Naive B cell (primary cell): ENCODE data around the gene ROBO4. TPM values are rescaled to one million over a fixed set of nuclear protein-coding genes. Genes with fewer than 3 reads are reported as not detected.
A peak's percentile ranks its signal among the peaks of the same experiment; 100 is the strongest.

Experiments
- ATAC-seq, 2 donors: fragments of 150-1000 bp; cut with Tn5 transposase; 2 replicates each; pipeline ENCODE4 v1.10.0; 2021; ENCODE audit warnings: low read depth in 2 of 2, mild to moderate bottlenecking in 2 of 2, moderate library complexity in 2 of 2
- DNase-seq: peaks from one replicate; pipeline ENCODE4 v3.0.0; 2022
- H3K27ac Mint-ChIP-seq, 6 donors: one replicate each; pipeline ENCODE4 v1.8.0; 2020 to 2022; ENCODE audit warnings: mild to moderate bottlenecking in 6 of 6, mixed read lengths in 6 of 6, moderate library complexity in 5 of 6, inconsistent platforms in 2 of 6
- H3K27me3 Mint-ChIP-seq, 3 donors: one replicate each; pipeline ENCODE4 v1.8.0; 2021 to 2022; ENCODE audit warnings: mixed read lengths in 3 of 3, mild to moderate bottlenecking in 1 of 3
- H3K36me3 Mint-ChIP-seq, 2 donors: one replicate each; pipeline ENCODE4 v1.8.0; 2020 to 2022; ENCODE audit warnings: mixed read lengths in 2 of 2, inconsistent platforms in 1 of 2, mild to moderate bottlenecking in 1 of 2
- H3K4me1 Mint-ChIP-seq, 3 donors: one replicate each; pipeline ENCODE4 v1.8.0; 2020 to 2022; ENCODE audit warnings: mixed read lengths in 3 of 3, inconsistent platforms in 1 of 3, mild to moderate bottlenecking in 1 of 3, moderate library complexity in 1 of 3
- H3K4me3 Mint-ChIP-seq, 8 donors: one replicate each; pipeline ENCODE4 v1.8.0; 2020 to 2022; ENCODE audit warnings: mild to moderate bottlenecking in 8 of 8, mixed read lengths in 8 of 8, moderate library complexity in 8 of 8, inconsistent platforms in 2 of 8
- H3K9me3 Mint-ChIP-seq, 7 donors: one replicate each; pipeline ENCODE4 v1.8.0; 2020 to 2022; ENCODE audit warnings: mixed read lengths in 7 of 7, mild to moderate bottlenecking in 5 of 7, inconsistent platforms in 2 of 7, moderate library complexity in 1 of 7
- polyA plus RNA-seq, 6 donors: library from polyadenylated mRNA; unstranded; fragments of 300-500 nt; fragmentation: Illumina TruSeq; gene quantifications; one replicate each; pipeline ENCODE4 v1.2.3, GENCODE V29; 2021; ENCODE audit warnings: low read depth in 6 of 6

The ROBO4 gene
- polyA plus RNA-seq, 6 donors from 2014 or later = not detected

DNA sequence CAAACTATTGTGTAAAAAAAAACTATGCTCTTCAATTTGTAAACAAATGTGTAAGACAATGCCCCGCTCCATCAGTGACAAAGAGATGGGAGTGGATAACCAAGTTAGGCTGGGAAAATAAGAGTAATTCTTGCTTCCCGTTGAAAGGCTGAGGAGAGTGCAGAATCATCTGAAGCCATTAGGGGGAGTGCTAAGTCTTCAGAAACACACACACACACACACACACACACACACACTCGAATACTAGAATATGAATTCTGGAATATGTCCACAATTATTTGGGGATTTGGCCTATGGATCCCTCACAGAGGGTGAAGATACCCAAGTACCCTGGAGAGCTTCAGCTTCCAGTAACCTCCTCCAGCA, 60.2 kb downstream of the ROBO4 start:
- ATAC-seq = peak in 1 of 2 donors; percentile 26
- H3K4me3 Mint-ChIP-seq = peak overlapping the region in 4 of 8 donors; percentile 37 to 83 (median 60)
- no peak overlapping the region for H3K27ac Mint-ChIP-seq
- H3K9me3 Mint-ChIP-seq = peaks cover 0 to 2% (median 0%) of the 10 kb centered on the region in 7 donors
- H3K36me3 Mint-ChIP-seq = no peaks in the 10 kb centered on the region
- DNase-seq = peak; percentile 9
- peaks cover 58 to 64% (median 63%) of the 10 kb centered on the region in 3 donors for H3K27me3 Mint-ChIP-seq
- peaks cover 12 to 33% (median 20%) of the 10 kb centered on the region in 3 donors for H3K4me1 Mint-ChIP-seq

DNA sequence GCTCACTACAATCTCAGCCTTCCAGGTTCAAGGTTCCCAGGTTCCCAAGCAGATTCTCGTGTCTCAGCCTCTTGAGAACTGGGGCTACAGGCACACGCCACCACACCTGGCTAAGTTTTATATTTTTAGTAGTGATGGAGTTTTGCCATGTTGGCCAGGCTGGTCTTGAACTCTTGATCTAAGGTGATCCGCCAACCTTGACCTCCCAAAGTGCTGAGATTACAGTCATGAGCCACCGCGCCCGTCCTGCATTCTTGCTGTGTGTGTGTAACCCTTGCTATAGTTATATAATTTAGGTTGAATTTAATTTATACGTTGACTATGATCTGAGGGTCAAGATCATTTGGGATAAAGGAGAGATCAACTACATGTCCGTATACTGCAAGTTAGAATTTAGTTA, 61.7 kb downstream of the ROBO4 start:
- Mint-ChIP-seq H3K27me3 (peaks cover 43 to 58% (median 57%) of the 10 kb centered on the region in 3 donors), H3K36me3 (no peaks in the 10 kb centered on the region), H3K27ac (peak overlapping the region in 2 of 6 donors; percentile 9 to 89), H3K4me1 (peaks cover 12 to 33% (median 20%) of the 10 kb centered on the region in 3 donors), H3K4me3 (peak overlapping the region in 7 of 8 donors; percentile 39 to 90 (median 83)), H3K9me3 (no peaks in the 10 kb centered on the region)
- ATAC-seq (no peak), DNase-seq (no peak)

DNA sequence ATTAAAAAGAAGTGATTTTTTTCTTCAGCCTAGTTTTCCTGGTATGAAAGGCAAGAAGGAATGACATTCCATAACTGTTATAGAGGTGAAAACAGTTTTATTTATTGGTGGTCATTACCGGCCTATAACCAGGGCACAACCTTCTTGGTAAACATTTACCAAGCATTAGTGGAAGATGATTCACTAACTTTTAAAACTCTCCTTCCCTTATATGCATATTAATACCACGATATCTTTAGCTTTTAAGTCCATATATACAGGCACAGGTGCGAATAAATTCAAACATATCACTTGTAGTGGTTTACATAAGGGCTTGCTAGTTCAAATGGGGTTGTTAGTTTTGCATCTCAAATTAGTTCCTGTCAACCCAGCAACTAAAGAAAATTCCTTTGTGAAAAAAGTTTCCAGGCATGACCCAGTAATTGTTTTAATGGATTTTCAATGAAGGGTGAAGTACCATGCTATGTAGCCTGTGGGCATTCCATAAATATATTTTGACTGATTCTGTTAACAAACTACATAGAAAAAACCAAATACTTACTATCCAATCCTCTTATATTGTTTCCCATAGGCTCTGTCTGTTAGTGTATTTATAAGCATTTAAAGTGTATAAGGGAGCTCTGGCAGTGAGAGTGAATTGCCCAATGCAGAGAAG, 63.0 kb downstream of the ROBO4 start:
- no peaks in the 10 kb centered on the region for H3K36me3 Mint-ChIP-seq

More for the DNA sequence above, 63.0 kb downstream of the ROBO4 start:
- no peak overlapping the region for H3K27ac Mint-ChIP-seq
- no peak overlapping the region for H3K4me3 Mint-ChIP-seq
- no peaks in the 10 kb centered on the region for H3K9me3 Mint-ChIP-seq
- DNase-seq (no peak), ATAC-seq (no peak)
- peaks cover 36 to 50% (median 44%) of the 10 kb centered on the region in 3 donors for H3K27me3 Mint-ChIP-seq
- H3K4me1 Mint-ChIP-seq = peaks cover 5 to 24% (median 13%) of the 10 kb centered on the region in 3 donors

Other genes starting within 250 kb of the ROBO4 start
- 1 to 10 TPM; 2.4 to 3.9 (median 3.2) TPM for gene SIAE, start 224.1 kb downstream of the ROBO4 start, polyA plus RNA-seq
- gene SPA17, start 224.0 kb downstream of the ROBO4 start, polyA plus RNA-seq = 1 to 10 TPM in 5 of 6 donors, under 1 TPM in 1; 0.70 to 3.1 (median 1.7) TPM
- gene NRGN, start 157.9 kb downstream of the ROBO4 start, polyA plus RNA-seq = 1 to 10 TPM; 1.3 to 8.3 (median 6.0) TPM
- gene VSIG2, start 145.6 kb downstream of the ROBO4 start, polyA plus RNA-seq = under 1 TPM in 1 of 6 donors, not detected in 5; 0.29 TPM
- 10 to 100 TPM; 13.6 to 25.3 (median 19.1) TPM for gene ESAM, start 135.6 kb downstream of the ROBO4 start, polyA plus RNA-seq
- gene MSANTD2, start 97.5 kb downstream of the ROBO4 start, polyA plus RNA-seq = 1 to 10 TPM in 5 of 6 donors, not detected in 1; 2.5 to 8.1 (median 3.4) TPM
- gene ROBO3, start 32.4 kb downstream of the ROBO4 start, polyA plus RNA-seq = 1 to 10 TPM in 1 of 6 donors, under 1 TPM in 3, not detected in 2; 0.21 to 2.0 (median 0.69) TPM
- not detected for gene HEPN1, start 21.4 kb upstream of the ROBO4 start, polyA plus RNA-seq
- gene HEPACAM, start 38.2 kb upstream of the ROBO4 start, polyA plus RNA-seq = not detected
- 1 to 10 TPM in 1 of 6 donors, under 1 TPM in 4, not detected in 1; 0.33 to 1.5 (median 0.72) TPM for gene CCDC15, start 56.3 kb upstream of the ROBO4 start, polyA plus RNA-seq
- gene SLC37A2, start 165.4 kb upstream of the ROBO4 start, polyA plus RNA-seq = 1 to 10 TPM in 4 of 6 donors, under 1 TPM in 2; 0.48 to 2.4 (median 1.8) TPM
- gene TMEM218, start 213.8 kb upstream of the ROBO4 start, polyA plus RNA-seq = 10 to 100 TPM; 30.4 to 53.0 (median 36.7) TPM